ENCODE measurements around the gene MYO15B.

MYO15B gene

DNA sequence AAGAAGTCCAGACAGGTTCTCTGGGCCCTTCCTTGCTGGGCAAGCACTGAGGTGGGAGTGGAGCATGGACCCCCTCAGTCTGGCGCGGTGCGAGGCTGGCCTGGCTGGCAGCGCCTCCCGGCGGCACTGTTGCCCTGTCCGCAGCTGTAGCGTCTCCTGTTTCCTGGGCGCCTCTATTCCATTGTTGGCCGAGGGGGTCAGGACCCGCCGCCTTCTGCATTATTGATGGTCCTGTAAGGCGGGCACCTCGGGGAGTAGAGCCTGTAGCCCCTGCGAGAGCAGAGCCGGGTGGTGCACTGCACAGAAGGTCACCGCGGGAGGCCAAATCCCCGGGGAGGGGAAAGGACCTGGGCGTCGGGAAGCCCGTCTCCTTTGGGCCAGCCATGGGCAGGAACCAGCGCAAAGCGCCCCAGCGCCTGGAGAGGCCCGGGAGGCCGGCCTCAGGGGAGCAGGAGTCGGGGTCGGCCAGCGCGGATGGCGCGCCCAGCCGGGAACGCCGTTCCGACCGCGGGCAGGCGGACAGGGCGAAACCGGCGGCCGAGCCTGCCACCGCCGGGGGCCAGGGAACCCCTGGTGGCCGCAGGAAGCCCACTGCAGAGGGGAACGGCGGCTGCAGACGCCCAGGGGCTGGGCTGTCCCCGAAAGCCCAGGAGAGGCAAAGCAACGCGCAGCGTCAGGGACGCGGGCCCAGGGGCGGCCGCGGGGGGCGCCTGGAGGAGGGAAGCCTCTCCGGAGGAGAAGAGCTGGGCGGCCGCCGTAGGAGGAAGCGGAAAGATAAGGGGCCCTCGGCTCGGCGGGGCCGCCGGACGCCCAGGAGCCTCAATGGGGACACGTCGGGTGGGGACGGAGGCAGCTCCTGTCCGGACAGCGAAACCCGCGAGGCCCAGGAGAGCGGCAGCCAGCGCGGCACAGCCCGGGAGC, at the start of gene MYO15B:
MYO15B (plus strand) TSS at position 126 of the 921 bp plus-strand sequence; CDS start at position 384, 258 bp downstream.
- no peak for DNase-seq (ENCODE audit: low read depth)

DNA sequence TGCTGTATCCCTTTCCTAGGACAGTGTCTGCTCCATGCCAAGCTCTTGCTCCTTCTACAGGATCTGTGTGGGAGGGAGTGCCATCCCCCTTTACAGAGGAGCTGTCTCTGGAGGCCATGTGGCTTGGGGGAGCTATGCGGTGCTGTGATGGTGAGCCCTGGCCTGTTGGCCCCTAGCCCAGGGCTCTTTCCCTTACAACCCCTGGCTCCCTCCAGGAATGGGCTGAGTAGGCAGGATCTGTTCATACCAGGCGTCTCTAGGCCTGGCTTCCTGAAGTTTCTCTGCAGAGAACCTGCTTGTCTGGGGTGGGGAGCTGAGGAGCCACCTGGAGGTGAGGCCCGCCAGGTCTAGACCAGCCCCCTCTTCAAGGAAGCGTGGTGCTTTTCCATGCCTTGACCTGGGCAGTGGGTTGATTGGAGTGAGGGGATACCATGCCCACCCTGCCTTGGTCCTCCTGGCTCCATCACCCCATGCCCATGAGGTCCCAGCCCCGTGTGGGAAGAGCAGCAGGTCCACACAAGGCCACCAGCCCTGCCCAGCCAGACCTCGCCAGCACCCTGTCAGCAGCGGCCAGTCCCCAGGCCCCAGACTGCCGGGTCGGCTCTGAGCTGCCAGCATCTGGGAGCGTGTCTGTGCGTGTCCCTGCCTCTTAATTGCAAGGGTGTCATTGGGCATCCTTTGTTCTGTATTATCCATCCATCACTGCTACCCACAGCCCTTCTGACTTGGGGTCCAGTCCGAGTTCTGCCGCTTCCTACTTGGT, 47.5 kb upstream of the MYO15B start:
- no peak for DNase-seq (ENCODE audit: low read depth)

DNA sequence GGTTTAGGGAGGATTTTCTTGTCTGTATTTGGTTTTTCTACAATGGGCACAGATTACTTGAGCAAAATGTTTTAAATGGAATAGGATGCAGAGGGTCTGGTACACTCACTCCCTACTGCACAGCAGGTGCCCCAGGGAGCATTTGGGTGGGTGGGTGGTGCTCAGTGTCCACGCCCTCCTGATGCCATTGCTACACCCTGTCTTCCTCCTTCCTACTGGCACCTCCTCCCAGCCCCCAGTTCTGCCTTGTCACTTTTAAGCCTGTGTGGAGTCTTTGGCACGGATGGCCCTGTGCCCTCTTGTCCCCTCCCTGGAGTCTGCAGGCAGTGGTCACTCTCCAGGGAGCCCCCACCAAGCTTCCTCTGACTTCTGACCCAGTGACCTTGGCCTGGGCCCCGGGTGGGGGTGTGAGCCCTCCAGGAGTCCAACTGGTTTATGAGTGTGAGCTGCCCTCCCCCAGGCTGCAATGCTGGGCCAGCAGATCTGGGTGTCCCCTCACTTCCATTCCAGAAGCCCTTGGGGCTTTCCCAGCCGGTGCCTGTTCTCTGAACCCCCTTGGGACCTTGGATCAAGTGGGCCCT, 46.6 kb upstream of the MYO15B start:
- DNase-seq (ENCODE audit: low read depth): no peak

DNA sequence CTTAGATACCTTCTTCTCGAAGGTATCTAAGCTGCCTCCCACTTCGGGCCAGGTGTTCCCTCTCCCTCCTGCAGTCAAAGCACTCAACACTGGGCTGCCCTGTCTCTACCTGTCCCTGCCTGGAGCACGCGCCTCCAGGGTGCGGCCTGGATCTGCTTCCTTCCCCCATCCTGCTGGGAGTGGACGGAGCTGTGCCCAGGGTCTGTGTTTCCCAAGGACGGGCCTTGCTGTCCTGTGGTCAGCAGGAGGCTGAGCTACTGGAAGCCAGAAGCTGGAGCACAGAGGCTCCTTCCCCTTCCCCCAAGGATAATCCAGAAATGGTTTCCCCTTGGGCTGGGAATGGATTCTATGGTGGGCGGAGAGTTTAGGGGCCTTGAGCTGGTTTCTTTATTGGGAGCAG, 45.4 kb upstream of the MYO15B start:
- DNase-seq (ENCODE audit: low read depth): no peak

DNA sequence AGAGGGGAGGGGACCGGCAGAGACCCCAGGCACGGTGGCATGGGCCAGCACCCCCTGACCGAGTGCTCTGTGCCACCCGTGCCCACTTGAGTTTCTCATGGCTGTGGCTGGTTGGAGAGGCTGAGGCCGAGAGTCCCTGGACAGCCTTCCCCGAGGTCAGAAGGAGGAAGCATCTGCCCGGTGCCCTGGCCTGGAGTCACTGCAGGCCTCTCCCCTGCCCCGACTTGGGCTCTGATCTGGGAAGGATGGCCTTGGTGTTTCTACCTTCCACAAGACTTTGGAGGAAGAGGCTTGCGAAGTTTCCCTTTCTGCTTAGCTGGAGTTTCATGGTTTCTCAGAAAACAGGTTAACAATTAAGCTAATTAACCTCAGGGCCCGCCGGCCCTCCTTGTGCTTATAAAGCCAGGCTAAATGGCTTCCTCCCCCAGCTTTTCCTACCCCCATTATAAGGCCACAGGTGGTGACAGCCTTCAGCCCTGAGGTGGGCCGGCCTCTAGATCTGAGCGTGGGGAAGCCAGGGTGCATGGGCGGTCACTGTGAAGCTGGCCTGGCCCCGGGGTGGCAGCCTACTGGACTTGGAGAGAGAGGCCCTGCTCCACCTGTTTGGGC, 44.8 kb upstream of the MYO15B start:
- DNase-seq (ENCODE audit: low read depth): no peak

DNA sequence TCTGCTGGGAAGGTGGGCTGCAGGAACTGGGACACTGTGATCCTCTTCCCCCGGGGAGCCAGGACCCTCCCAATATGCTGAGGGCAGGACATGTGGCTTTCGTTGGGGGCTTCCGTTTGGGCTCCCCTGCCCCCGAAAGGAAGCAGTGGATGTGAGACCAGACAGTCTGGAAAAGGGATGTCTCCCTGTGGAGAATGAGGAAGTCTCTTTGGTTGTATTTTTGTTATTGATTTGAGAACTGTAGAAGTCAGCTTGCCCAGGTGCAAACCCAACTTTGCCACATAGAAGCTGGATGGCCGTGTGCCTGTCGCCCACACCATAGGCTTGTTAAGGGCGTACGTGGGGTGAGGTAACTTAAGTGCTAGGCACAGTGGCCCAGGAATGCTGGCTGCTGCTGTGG, 43.4 kb upstream of the MYO15B start:
- DNase-seq (ENCODE audit: low read depth): no peak

DNA sequence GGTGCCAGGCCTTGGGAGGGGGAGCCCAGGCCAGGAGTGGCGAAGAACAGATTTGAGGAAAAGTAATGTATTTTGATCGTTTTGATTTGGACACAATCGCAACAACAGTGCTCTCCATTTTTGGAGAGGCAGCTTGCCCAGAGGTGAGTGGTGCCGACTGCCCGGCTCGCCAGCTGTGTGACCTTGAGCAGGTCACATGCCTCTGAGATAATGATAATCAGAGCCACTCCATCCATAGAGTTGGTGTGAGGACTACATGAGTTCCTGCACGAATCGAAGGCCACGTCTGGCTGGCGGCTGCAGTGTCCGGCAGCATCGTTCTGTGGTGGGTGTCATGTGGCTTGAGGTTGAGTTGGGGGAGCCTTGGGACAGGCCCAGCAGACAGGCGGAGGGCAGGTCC, 41.4 kb upstream of the MYO15B start:
- no peak for DNase-seq (ENCODE audit: low read depth)

DNA sequence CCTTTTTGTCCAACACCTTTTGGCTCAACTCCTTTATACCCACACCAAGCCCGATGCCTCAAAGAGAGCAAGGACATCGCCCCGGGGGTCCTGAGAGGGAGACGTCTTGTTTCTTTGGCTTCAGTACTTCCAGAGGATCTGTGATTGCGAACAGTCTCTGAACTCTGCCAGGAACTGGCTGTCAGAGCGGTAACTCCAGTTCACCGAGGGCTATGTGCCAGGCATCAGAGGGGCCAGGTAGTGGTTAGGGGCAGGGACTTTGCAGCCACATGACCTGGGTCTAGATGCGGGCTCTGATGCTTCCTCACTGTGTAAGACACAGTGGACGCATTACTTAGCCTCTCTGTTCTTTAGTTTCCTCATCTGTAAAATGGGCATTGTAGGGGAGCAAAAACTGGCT, 40.5 kb upstream of the MYO15B start:
- no peak for DNase-seq (ENCODE audit: low read depth)

DNA sequence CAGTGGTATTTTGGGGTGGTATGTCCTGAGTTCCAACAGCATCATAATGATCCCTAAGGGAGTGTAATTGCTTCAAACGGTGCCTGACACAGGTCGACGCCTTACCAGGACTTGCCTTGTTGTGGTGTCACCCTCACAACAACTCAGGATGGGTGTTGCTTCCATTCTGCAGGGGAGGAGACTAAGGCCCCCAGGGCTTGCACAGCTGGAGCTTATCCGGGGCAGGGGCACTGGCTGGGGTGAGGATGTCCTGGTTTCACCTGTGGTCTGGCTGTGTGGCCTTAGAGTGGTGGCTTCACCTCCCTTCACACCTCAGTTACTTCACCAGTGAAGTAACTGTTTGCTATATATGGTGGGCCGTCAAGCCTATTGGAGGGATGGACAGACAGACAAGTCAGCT, 38.8 kb upstream of the MYO15B start:
- no peak for DNase-seq (ENCODE audit: low read depth)

DNA sequence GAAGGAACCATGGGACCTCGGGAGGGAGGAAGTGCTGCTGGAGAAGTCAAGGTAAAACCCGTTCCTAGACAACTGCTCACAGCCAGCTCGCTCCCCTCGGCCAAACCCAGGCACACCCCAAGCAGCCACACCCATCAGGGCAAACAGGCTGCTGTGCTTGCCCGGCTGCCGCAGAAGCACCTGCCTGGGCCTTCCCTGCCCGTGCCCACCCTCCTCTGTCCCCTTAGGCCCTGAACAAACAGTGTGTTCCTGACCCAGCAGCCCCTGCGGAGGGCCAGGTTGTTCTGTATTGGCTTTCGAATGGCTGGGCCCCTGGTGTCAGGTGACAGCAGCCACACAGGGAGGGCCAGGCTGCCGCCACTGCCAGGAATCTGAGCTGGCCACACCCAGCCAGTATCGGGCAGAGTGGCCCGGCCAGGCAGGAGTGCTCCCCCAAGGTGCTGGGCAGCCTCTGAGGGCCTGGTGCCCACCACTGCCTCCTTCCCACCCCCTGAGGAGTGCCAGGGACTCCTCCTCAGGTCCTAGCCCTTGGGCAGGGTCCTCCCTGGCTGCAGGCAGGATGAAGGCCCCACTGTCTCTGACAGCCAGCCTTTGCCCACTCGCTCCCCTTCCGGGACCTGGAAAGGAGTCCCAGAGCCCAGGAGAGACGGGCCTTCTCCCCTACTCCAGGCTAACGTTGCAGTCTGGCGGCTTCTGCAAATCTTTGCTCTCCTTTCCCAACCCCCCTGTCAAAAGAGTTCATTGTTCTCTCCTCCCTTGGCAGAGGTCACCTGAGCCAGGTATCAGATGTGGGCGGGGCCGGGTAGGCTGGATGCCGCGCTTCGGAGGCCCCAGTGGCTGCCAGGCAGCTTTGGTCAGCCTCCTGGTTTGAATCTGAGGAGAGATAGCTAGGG, 38.1 kb upstream of the MYO15B start:
- no peak for DNase-seq (ENCODE audit: low read depth)

- no peak for DNase-seq (ENCODE audit: low read depth)
Measured at GRCh38 chr17:75550139-75550465, 37.5 kb upstream of the MYO15B start.

DNA sequence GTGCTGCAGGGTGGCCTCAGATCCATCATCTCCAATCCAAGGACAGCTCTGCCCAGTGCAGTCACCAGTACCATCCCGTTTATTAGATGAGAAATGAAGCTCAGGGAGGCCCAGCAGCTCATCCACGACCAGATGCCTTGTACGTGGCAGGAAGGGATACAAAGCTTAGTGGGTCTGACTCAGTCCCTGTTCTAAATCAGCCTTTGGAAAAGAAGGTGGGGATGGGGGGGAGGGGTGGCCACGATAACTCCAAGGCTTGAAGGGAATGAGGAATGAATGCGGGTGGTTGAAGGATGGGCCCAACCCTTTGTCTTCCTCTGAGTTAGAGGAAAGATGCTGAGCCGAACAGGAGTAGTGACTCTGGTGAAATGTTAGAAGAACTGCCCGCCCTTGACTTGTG, 36.3 kb upstream of the MYO15B start:
- no peak for DNase-seq (ENCODE audit: low read depth)

GRCh38 chr17:75552425-75553294, 34.9 kb upstream of the MYO15B start:
- DNase-seq (ENCODE audit: low read depth): no peak

DNA sequence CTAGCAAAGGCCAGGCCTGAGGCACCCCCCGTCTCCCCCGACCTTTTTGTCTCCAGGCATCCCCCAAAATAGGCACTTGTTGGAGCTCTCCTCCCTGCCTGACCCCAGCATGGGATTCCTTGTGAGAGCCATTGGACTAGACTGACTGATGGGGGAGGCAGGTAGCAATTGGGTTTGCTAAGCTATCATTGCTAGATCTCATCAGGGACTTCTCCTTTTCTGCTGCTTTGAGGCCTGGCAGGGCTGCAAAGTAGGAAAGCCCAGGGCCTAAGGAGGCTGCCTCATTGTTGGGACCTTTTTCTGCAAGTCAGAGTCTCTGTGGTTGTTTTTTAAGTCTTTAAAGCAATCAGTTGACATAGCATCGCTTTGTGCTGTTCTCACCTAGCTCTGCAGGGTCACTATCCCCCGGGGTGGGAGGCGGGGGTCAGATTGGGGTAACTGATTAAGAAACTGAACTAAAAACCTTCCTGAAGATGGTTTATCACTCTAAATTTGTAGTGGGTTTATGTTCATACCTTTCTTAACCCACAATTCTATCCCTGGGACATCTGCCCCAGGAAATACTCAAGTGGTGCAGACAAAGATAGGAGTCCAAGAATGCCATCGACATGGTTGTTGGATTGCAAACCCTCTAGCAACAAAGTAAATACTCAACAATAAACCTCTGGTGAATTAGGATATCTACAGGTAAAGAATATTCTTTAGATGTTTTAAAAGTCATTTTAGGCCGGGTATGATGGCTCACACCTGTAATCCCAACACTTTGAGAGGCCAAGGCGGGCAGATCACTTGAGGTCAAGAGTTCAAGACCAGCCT, 34.1 kb upstream of the MYO15B start:
- no peak for DNase-seq (ENCODE audit: low read depth)

DNA sequence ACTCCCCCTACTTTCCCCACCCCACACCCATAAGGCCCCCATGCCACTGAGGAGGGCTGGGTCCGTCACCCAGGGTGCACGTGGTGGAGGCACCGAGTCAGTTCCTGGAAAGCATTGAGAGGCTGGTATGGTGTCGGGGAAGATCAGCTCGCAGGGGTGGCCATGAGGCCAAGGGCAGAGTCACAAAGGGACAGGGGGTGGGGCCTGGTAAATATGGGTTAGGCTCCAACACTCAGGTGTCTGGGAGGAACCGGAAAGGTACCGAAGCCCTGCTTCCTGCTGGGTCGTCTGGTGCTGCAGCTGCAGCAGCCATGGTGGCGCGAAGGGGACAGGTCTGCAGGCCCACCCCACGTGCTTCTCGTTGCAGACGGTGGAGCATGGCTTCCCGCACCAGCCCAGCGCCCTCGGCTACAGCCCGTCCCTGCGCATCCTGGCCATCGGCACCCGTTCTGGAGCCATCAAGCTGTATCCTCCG, 31.9 kb upstream of the MYO15B start:
- no peak for DNase-seq (ENCODE audit: low read depth)

GRCh38 chr17:75557075-75557851, 30.3 kb upstream of the MYO15B start:
- DNase-seq (ENCODE audit: low read depth): no peak

DNA sequence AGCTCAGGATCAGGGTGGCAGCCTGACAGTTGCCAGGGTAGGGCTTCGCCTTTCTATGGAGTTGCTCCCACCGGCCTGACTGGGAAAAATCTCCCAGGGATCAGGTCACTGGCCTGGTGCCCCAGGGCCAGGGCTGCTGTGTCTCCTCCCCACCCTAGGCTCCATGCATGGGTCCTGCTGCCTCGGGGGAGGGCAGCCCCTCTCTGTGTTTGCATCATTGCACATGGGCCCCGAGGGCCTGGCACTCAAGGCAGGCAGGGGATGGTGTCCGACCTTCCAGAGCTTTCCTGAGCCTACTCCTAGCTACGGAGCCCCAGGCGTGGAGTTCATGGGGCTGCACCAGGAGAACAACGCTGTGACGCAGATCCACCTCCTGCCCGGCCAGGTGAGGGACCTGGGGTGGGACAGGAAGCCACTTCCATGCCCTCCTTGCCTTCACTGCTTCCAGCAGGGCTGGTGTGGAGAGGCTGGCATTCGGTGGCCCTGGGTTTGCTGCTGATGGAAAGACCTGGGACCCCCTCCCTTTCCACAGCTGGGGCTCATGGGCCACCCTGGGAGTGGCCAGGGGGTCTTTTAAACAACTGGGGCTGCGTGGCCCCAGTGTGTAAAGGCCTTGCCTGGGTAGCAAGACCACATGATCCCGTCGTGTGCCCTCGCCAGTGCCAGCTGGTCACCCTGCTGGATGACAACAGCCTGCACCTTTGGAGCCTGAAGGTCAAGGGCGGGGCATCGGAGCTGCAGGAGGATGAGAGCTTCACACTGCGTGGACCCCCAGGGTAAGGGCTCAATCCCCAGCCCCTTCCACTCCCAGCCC, 29.5 kb upstream of the MYO15B start:
- no peak for DNase-seq (ENCODE audit: low read depth)
